Measurements from ENCODE around the gene BTLA.

DNA sequence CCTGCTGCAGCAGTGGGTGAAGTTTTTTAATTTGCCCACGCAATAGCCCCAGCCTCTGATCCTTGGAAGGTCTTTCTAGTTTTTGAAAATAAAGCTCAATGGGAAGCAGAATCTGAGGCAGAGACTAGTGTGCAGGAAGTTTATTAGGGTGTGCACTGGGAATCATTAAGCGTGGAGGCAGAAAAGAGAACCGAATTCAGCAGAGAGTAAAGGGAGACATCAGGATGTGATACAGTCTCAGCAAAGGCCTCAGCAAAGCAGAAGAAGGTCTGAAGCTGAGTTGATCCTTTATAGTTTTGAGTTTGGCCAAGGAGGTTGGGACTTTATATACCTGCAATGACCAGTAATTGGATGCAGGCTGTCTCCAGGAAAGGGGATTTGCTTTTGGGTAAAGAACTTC, 4.9 kb upstream of the BTLA start:
- TF ChIP-seq FOXM1 (IDR thresholded peaks at IDR 0.05; ENCODE audit: low read depth, low read length): no peak
- TF ChIP-seq EP300 (IDR thresholded peaks at IDR 0.05; ENCODE audit: borderline replicate concordance in 1 of 2, control insufficient read depth in 1 of 2, low read depth in 2 of 2, low read length in 2 of 2): no peak
- TF ChIP-seq NBN (IDR thresholded peaks at IDR 0.05): no peak
- TF ChIP-seq ZNF274 (IDR thresholded peaks at IDR 0.05; ENCODE audit: insufficient read depth, insufficient read length): no peak
- no peak for TF ChIP-seq CTCF (IDR thresholded peaks at IDR 0.05 in 2 of 3, conservative IDR thresholded peaks at IDR 0.05 in 1 of 3; ENCODE audit: control insufficient read depth in 2 of 3, extremely low read depth in 1 of 3, insufficient read depth in 1 of 3, low read depth in 3 of 3, low read length in 3 of 3)
- no peak for TF ChIP-seq MYC (IDR thresholded peaks at IDR 0.05; ENCODE audit: insufficient read depth, insufficient read length, insufficient replicate concordance, low read length, severe bottlenecking)
- TF ChIP-seq WRNIP1 (IDR thresholded peaks at IDR 0.05; ENCODE audit: borderline replicate concordance, low read depth, low read length): no peak
- no peak for TF ChIP-seq CBFB (IDR thresholded peaks at IDR 0.05; ENCODE audit: low read depth)
- TF ChIP-seq RUNX3 (IDR thresholded peaks at IDR 0.05; ENCODE audit: low read length): no peak
- no peak for TF ChIP-seq SIN3A (IDR thresholded peaks at IDR 0.05; ENCODE audit: low read depth, low read length)
